ENCODE results near the gene ZC3H13.

The ZC3H13 gene

GRCh38 chr13:45951724-45952123 lies 100.8 kb downstream of the ZC3H13 start:
- H3K27me3 Mint-ChIP-seq (ENCODE audit: low read depth) = no peaks in the 10 kb centered on the region
- no peak overlapping the region for H3K4me3 Mint-ChIP-seq
- H3K36me3 Mint-ChIP-seq (ENCODE audit: low read depth) = peaks cover 9% of the 10 kb centered on the region
- no peak overlapping the region for H3K27ac Mint-ChIP-seq
- H3K9me3 Mint-ChIP-seq = no peaks in the 10 kb centered on the region
- H3K4me1 Mint-ChIP-seq (ENCODE audit: low read depth) = peaks cover 1% of the 10 kb centered on the region

DNA sequence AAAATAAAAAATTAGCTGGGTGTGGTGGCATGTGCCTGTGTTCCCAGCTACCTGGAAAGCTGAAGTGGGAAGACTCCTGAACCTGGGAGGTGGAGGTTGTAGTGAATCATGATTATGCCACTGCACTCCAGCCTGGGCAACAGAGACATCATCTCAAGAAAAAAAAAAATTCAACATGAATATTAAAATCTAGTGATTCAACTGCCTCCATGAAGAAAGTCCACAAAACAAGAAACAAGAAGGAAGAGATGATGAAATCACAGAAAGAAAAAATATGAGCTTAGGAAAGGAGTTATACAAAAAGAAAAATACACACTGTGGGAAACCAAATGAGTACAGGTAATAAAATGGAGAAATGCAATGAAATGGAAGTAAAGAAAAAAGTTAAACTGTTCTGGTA lies 101.4 kb downstream of the ZC3H13 start:
- peaks cover 2% of the 10 kb centered on the region for H3K4me1 Mint-ChIP-seq (ENCODE audit: low read depth)
- H3K36me3 Mint-ChIP-seq (ENCODE audit: low read depth) = peaks cover 6% of the 10 kb centered on the region
- H3K9me3 Mint-ChIP-seq = no peaks in the 10 kb centered on the region
- H3K27ac Mint-ChIP-seq = no peak overlapping the region
- no peak overlapping the region for H3K4me3 Mint-ChIP-seq
- no peaks in the 10 kb centered on the region for H3K27me3 Mint-ChIP-seq (ENCODE audit: low read depth)

GRCh38 chr13:45950386-45951000 lies 102.1 kb downstream of the ZC3H13 start:
- no peak overlapping the region for H3K4me3 Mint-ChIP-seq
- H3K27me3 Mint-ChIP-seq (ENCODE audit: low read depth) = no peaks in the 10 kb centered on the region
- H3K4me1 Mint-ChIP-seq (ENCODE audit: low read depth) = peaks cover 2% of the 10 kb centered on the region
- peaks cover 4% of the 10 kb centered on the region for H3K36me3 Mint-ChIP-seq (ENCODE audit: low read depth)
- H3K27ac Mint-ChIP-seq = no peak overlapping the region
- no peaks in the 10 kb centered on the region for H3K9me3 Mint-ChIP-seq

GRCh38 chr13:45949161-45949560 lies 103.4 kb downstream of the ZC3H13 start:
- no peak overlapping the region for H3K4me3 Mint-ChIP-seq
- H3K27ac Mint-ChIP-seq = no peak overlapping the region
- peaks cover 2% of the 10 kb centered on the region for H3K4me1 Mint-ChIP-seq (ENCODE audit: low read depth)
- H3K9me3 Mint-ChIP-seq = no peaks in the 10 kb centered on the region
- H3K36me3 Mint-ChIP-seq (ENCODE audit: low read depth) = peaks cover 2% of the 10 kb centered on the region
- H3K27me3 Mint-ChIP-seq (ENCODE audit: low read depth) = no peaks in the 10 kb centered on the region

GRCh38 chr13:45943965-45944364 lies 108.6 kb downstream of the ZC3H13 start:
- peaks cover 2% of the 10 kb centered on the region for H3K4me1 Mint-ChIP-seq (ENCODE audit: low read depth)
- no peak overlapping the region for H3K27ac Mint-ChIP-seq
- no peak overlapping the region for H3K4me3 Mint-ChIP-seq
- H3K9me3 Mint-ChIP-seq = no peaks in the 10 kb centered on the region
- no peaks in the 10 kb centered on the region for H3K36me3 Mint-ChIP-seq (ENCODE audit: low read depth)
- H3K27me3 Mint-ChIP-seq (ENCODE audit: low read depth) = no peaks in the 10 kb centered on the region

DNA sequence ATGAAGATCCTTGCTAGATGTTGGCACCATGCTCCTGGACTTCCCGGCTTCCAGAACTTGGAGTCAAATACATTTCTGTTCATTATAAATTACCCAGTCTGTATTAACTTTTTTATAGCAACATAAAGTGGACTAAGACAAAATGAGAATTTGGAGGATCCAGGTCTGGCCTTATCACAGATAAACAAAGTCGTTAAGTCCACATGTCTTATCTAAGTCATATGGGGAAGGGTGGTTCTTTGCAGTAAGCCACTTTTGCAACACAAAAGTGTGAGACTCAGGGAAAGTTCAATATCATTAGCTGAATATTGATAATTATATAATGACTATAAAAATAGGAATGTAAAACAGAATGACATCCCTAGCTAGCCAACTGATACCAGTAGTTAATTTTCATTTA lies 109.4 kb downstream of the ZC3H13 start:
- no peaks in the 10 kb centered on the region for H3K9me3 Mint-ChIP-seq
- no peaks in the 10 kb centered on the region for H3K27me3 Mint-ChIP-seq (ENCODE audit: low read depth)
- H3K36me3 Mint-ChIP-seq (ENCODE audit: low read depth) = no peaks in the 10 kb centered on the region
- peaks cover 3% of the 10 kb centered on the region for H3K4me1 Mint-ChIP-seq (ENCODE audit: low read depth)
- no peak overlapping the region for H3K27ac Mint-ChIP-seq
- H3K4me3 Mint-ChIP-seq = no peak overlapping the region

- Mint-ChIP-seq H3K4me1 (ENCODE audit: low read depth) (peaks cover 2% of the 10 kb centered on the region), H3K27me3 (ENCODE audit: low read depth) (no peaks in the 10 kb centered on the region), H3K36me3 (ENCODE audit: low read depth) (no peaks in the 10 kb centered on the region), H3K27ac (no peak overlapping the region), H3K9me3 (no peaks in the 10 kb centered on the region), H3K4me3 (no peak overlapping the region)
These were observed 111.3 kb downstream of the ZC3H13 start for GRCh38 chr13:45941261-45941660.

DNA sequence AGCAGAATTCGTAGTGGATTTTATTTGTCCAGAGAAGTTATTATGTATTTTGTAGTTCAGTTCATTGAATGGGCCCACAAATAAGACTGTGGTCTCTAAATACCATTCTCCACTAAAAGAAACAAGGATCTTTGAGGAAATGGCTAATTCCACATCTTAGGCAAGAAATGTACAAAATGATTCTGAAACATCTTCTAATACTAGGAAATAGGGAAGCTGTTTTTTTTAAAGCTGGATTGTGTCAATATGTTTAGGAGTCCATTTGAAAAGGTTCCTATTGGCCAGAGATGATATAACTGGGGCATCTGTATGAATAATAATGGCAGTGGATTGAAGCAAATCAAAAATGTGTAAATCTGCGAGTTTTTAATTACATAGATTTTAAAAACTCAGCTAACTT lies 112.5 kb downstream of the ZC3H13 start:
- Mint-ChIP-seq H3K9me3 (no peaks in the 10 kb centered on the region), H3K4me3 (no peak overlapping the region), H3K27ac (no peak overlapping the region), H3K36me3 (ENCODE audit: low read depth) (no peaks in the 10 kb centered on the region), H3K27me3 (ENCODE audit: low read depth) (peaks cover 4% of the 10 kb centered on the region), H3K4me1 (ENCODE audit: low read depth) (peaks cover 2% of the 10 kb centered on the region)

GRCh38 chr13:45936621-45937020 lies 115.9 kb downstream of the ZC3H13 start:
- peaks cover 2% of the 10 kb centered on the region for H3K4me1 Mint-ChIP-seq (ENCODE audit: low read depth)
- no peaks in the 10 kb centered on the region for H3K36me3 Mint-ChIP-seq (ENCODE audit: low read depth)

GRCh38 chr13:45934283-45934682 lies 118.3 kb downstream of the ZC3H13 start:
- Mint-ChIP-seq H3K4me3 (no peak overlapping the region), H3K4me1 (ENCODE audit: low read depth) (peaks cover 2% of the 10 kb centered on the region), H3K27me3 (ENCODE audit: low read depth) (peaks cover 5% of the 10 kb centered on the region), H3K9me3 (no peaks in the 10 kb centered on the region), H3K27ac (no peak overlapping the region), H3K36me3 (ENCODE audit: low read depth) (no peaks in the 10 kb centered on the region)

More at GRCh38 chr13:45936621-45937020, 115.9 kb downstream of the ZC3H13 start:
- peaks cover 5% of the 10 kb centered on the region for H3K27me3 Mint-ChIP-seq (ENCODE audit: low read depth)
- H3K9me3 Mint-ChIP-seq = no peaks in the 10 kb centered on the region
- no peak overlapping the region for H3K4me3 Mint-ChIP-seq
- H3K27ac Mint-ChIP-seq = no peak overlapping the region

GRCh38 chr13:45933203-45933908 lies 119.2 kb downstream of the ZC3H13 start:
- Mint-ChIP-seq H3K4me1 (ENCODE audit: low read depth) (no peaks in the 10 kb centered on the region), H3K27ac (no peak overlapping the region), H3K36me3 (ENCODE audit: low read depth) (no peaks in the 10 kb centered on the region), H3K9me3 (no peaks in the 10 kb centered on the region), H3K27me3 (ENCODE audit: low read depth) (peaks cover 5% of the 10 kb centered on the region), H3K4me3 (no peak overlapping the region)

DNA sequence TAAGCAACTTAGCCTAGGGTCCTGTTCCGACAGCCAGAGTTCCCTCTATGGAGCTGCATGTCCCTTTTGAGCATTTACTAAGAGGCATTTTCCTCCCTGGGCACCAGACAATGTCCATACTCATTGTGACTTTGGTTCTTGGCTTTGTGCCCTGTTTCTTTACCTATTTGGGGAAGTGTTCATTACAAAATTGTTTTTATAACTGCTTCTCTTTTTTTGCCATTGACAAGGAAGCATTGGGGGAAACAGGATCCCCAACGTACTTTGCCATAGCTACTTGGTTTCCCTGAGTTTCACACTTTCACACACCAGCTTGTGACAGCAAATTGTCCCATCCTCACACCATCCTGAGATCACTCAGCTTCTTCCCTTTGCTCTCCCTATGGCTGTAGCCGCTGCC lies 119.9 kb downstream of the ZC3H13 start:
- no peak overlapping the region for H3K27ac Mint-ChIP-seq
- H3K4me3 Mint-ChIP-seq = no peak overlapping the region
- H3K9me3 Mint-ChIP-seq = no peaks in the 10 kb centered on the region
- H3K4me1 Mint-ChIP-seq (ENCODE audit: low read depth) = no peaks in the 10 kb centered on the region
- no peaks in the 10 kb centered on the region for H3K36me3 Mint-ChIP-seq (ENCODE audit: low read depth)
- peaks cover 5% of the 10 kb centered on the region for H3K27me3 Mint-ChIP-seq (ENCODE audit: low read depth)

- Mint-ChIP-seq H3K27me3 (ENCODE audit: low read depth) (peaks cover 5% of the 10 kb centered on the region), H3K4me1 (ENCODE audit: low read depth) (no peaks in the 10 kb centered on the region), H3K4me3 (no peak overlapping the region), H3K27ac (no peak overlapping the region), H3K9me3 (no peaks in the 10 kb centered on the region), H3K36me3 (ENCODE audit: low read depth) (no peaks in the 10 kb centered on the region)
These were observed 120.4 kb downstream of the ZC3H13 start for GRCh38 chr13:45932172-45932571.

DNA sequence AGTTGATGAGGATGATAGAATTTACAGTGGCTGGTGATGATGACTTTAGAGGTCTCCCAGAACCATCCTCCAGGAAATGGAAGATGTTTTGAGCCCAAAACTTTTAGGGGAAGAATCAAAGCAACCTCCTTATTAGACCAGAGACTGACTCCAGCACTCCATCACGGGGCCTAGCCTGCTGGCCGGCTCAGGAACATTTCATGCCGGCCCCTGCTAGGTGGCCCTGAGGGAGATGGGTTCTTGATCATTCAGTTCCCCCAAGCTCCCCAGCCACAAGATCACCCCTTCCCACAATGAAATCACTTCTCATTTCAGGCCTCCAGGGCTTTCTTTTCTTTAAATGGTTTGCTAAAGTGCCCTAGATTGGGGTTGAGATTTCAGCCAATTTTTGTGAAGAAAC lies 121.3 kb downstream of the ZC3H13 start:
- Mint-ChIP-seq H3K27ac (no peak overlapping the region), H3K36me3 (ENCODE audit: low read depth) (no peaks in the 10 kb centered on the region), H3K4me1 (ENCODE audit: low read depth) (no peaks in the 10 kb centered on the region), H3K4me3 (no peak overlapping the region), H3K9me3 (no peaks in the 10 kb centered on the region), H3K27me3 (ENCODE audit: low read depth) (peaks cover 5% of the 10 kb centered on the region)

DNA sequence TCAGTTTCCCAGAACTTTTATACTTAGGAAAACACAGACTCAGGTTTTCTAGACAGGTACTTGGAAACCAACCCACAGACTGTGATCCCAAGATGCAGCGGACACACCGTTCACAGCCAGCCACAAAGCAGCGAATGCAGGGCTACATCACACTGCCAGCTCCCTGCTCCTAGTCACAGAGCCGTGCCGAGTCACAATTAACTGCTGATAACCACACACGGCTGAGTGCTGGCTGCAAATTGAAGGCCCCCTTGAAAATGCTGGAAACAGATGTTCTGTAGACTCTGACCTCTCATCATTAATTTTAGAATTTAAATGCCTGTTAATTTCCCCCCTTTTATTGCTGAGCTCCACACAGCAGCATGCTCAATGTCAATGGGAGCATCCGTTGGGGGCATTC lies 122.4 kb downstream of the ZC3H13 start:
- peaks cover 2% of the 10 kb centered on the region for H3K27me3 Mint-ChIP-seq (ENCODE audit: low read depth)
- H3K36me3 Mint-ChIP-seq (ENCODE audit: low read depth) = no peaks in the 10 kb centered on the region
- no peak overlapping the region for H3K4me3 Mint-ChIP-seq
- H3K27ac Mint-ChIP-seq = no peak overlapping the region
- H3K9me3 Mint-ChIP-seq = no peaks in the 10 kb centered on the region
- no peaks in the 10 kb centered on the region for H3K4me1 Mint-ChIP-seq (ENCODE audit: low read depth)

Measured in T-helper 1 cell treated with Interleukin-12 subunit alpha and Interleukin-12 subunit beta and Interleukin-4 antibody, amounts not matched to agents 30 μg/mL and 1 μg/mL, for 36 hours (primary cell).